ENCODE measurements around the gene TMCC2.
"Not testable (repeated sequence)": the region's sequence is repeated elsewhere in the genome, so short reads cannot be mapped to it uniquely, and the experiment has no call there.

TMCC2 gene

GRCh38 chr1:205294934-205295333 lies 67.2 kb downstream of the TMCC2 start:
- Histone ChIP-seq H3K4me1 (ENCODE audit: control insufficient read depth in 1 of 2, insufficient read depth in 2 of 2, low read length in 2 of 2) (peaks cover 55 to 60% of the 10 kb centered on the region in 2 experiments), H2AK5ac (ENCODE audit: low read length) (peak overlapping the region; percentile 95), H3K27ac (ENCODE audit: low read depth, low read length) (peak overlapping the region; percentile 99), H2AFZ (ENCODE audit: insufficient read depth, low read length, poor library complexity) (peak overlapping the region; percentile 43), H4K91ac (ENCODE audit: low read depth, low read length) (peak overlapping the region; percentile 99), H3K14ac (ENCODE audit: low read length) (peak overlapping the region; percentile 94), H4K8ac (ENCODE audit: low read depth, low read length) (peak overlapping the region; percentile 79), H3K9ac (ENCODE audit: low read length) (peak overlapping the region; percentile 48), H3K27me3 (ENCODE audit: insufficient read depth, low read length) (no peaks in the 10 kb centered on the region), H3K9me3 (ENCODE audit: insufficient read depth, low read depth, low read length) (no peaks in the 10 kb centered on the region), H3K79me1 (ENCODE audit: low read length) (peaks cover 60% of the 10 kb centered on the region), H3K36me3 (ENCODE audit: control insufficient read depth in 1 of 2, insufficient read depth in 2 of 2, low read length in 2 of 2) (no peaks in the 10 kb centered on the region), H3K23ac (ENCODE audit: low read length) (no peak overlapping the region), H3K18ac (ENCODE audit: low read length) (peak overlapping the region; percentile 92), H3K4ac (ENCODE audit: low read depth, low read length) (peak overlapping the region; percentile 97), H3K4me2 (ENCODE audit: low read length) (peak overlapping the region; percentile 44), H4K12ac (ENCODE audit: low read depth, low read length) (no peak overlapping the region), H2BK5ac (ENCODE audit: low read depth, low read length, poor library complexity) (peak overlapping the region; percentile 98), H3K4me3 (ENCODE audit: low read depth, low read length) (no peak overlapping the region), H2BK12ac (ENCODE audit: low read length) (peak overlapping the region; percentile 99), H2BK120ac (ENCODE audit: insufficient read depth, low read length, poor library complexity) (peak overlapping the region; percentile 100), H3K79me2 (ENCODE audit: control insufficient read depth, insufficient read depth, low read length, poor library complexity) (peaks cover 20% of the 10 kb centered on the region)
- peak; percentile 60 to 75 for DNase-seq
- no CpG with 5 or more reads among the region's 5 CpGs for WGBS (ENCODE audit: extremely low coverage, insufficient coverage, insufficient read length)

DNA sequence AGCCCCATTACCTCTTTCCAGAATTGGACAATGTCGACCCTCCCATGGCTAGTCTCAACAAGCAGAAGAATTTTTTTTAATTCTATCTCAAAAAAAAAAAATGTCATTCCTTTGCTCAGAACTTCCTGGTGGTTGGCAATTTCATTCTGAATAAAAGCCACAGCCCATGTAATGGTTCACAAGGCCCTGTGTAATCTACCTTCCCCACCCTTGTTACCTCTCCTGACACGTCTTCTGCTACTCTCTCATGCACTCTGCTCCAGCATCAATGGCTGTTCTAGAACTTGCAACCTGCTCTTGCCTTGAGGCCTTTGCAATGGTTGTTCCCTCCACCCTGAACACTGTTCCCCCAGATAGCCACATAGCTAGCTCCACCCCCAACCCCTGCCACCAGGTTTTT lies 68.4 kb downstream of the TMCC2 start:
- peak overlapping the region; percentile 57 for H3K18ac ChIP-seq (ENCODE audit: low read length)
- H3K36me3 ChIP-seq (ENCODE audit: control insufficient read depth in 1 of 2, insufficient read depth in 2 of 2, low read length in 2 of 2), result no peaks in the 10 kb centered on the region
- peak overlapping the region; percentile 93 for H3K14ac ChIP-seq (ENCODE audit: low read length)
- peak overlapping the region; percentile 48 for H3K4me2 ChIP-seq (ENCODE audit: low read length)
- peak overlapping the region; percentile 99 for H4K91ac ChIP-seq (ENCODE audit: low read depth, low read length)
- H2AK5ac ChIP-seq (ENCODE audit: low read length), result peak overlapping the region; percentile 91
- H3K79me1 ChIP-seq (ENCODE audit: low read length), result peaks cover 68% of the 10 kb centered on the region
- H3K9me3 ChIP-seq (ENCODE audit: insufficient read depth, low read depth, low read length), result no peaks in the 10 kb centered on the region
- no peak overlapping the region for H4K12ac ChIP-seq (ENCODE audit: low read depth, low read length)
- H2BK120ac ChIP-seq (ENCODE audit: insufficient read depth, low read length, poor library complexity), result peak overlapping the region; percentile 97
- H3K27me3 ChIP-seq (ENCODE audit: insufficient read depth, low read length), result no peaks in the 10 kb centered on the region
- no peak overlapping the region for H3K23ac ChIP-seq (ENCODE audit: low read length)
- no CpG with 5 or more reads among the region's 2 CpGs for WGBS (ENCODE audit: extremely low coverage, insufficient coverage, insufficient read length)
- no peak for DNase-seq
- H3K27ac ChIP-seq (ENCODE audit: low read depth, low read length), result peak overlapping the region; percentile 99
- peaks cover 57 to 68% of the 10 kb centered on the region in 2 experiments for H3K4me1 ChIP-seq (ENCODE audit: control insufficient read depth in 1 of 2, insufficient read depth in 2 of 2, low read length in 2 of 2)
- H4K8ac ChIP-seq (ENCODE audit: low read depth, low read length), result no peak overlapping the region
- H3K9ac ChIP-seq (ENCODE audit: low read length), result no peak overlapping the region
- H3K4me3 ChIP-seq (ENCODE audit: low read depth, low read length), result no peak overlapping the region
- H2AFZ ChIP-seq (ENCODE audit: insufficient read depth, low read length, poor library complexity), result no peak overlapping the region
- peak overlapping the region; percentile 60 for H3K4ac ChIP-seq (ENCODE audit: low read depth, low read length)
- peaks cover 20% of the 10 kb centered on the region for H3K79me2 ChIP-seq (ENCODE audit: control insufficient read depth, insufficient read depth, low read length, poor library complexity)
- H2BK12ac ChIP-seq (ENCODE audit: low read length), result peak overlapping the region; percentile 97
- H2BK5ac ChIP-seq (ENCODE audit: low read depth, low read length, poor library complexity), result peak overlapping the region; percentile 94

GRCh38 chr1:205297546-205298177 lies 69.9 kb downstream of the TMCC2 start:
- Histone ChIP-seq H2BK5ac (ENCODE audit: low read depth, low read length, poor library complexity) (peak overlapping the region; percentile 94), H3K14ac (ENCODE audit: low read length) (peak overlapping the region; percentile 49), H2BK12ac (ENCODE audit: low read length) (peak overlapping the region; percentile 70), H4K8ac (ENCODE audit: low read depth, low read length) (peak overlapping the region; percentile 55), H3K27ac (ENCODE audit: low read depth, low read length) (peak overlapping the region; percentile 99), H2AK5ac (ENCODE audit: low read length) (peak overlapping the region; percentile 12), H3K79me1 (ENCODE audit: low read length) (peaks cover 64% of the 10 kb centered on the region), H2BK120ac (ENCODE audit: insufficient read depth, low read length, poor library complexity) (peak overlapping the region; percentile 82), H3K18ac (ENCODE audit: low read length) (peak overlapping the region; percentile 44), H4K12ac (ENCODE audit: low read depth, low read length) (peak overlapping the region; percentile 28), H3K4me2 (ENCODE audit: low read length) (peak overlapping the region; percentile 15), H3K4me1 (ENCODE audit: control insufficient read depth in 1 of 2, insufficient read depth in 2 of 2, low read length in 2 of 2) (peaks cover 55 to 65% of the 10 kb centered on the region in 2 experiments), H3K79me2 (ENCODE audit: control insufficient read depth, insufficient read depth, low read length, poor library complexity) (peaks cover 17% of the 10 kb centered on the region), H4K91ac (ENCODE audit: low read depth, low read length) (peak overlapping the region; percentile 93), H3K4ac (ENCODE audit: low read depth, low read length) (peak overlapping the region; percentile 35)
- H3K36me3 ChIP-seq (ENCODE audit: control insufficient read depth in 1 of 2, insufficient read depth in 2 of 2, low read length in 2 of 2); H3K9ac ChIP-seq (ENCODE audit: low read length); H3K23ac ChIP-seq (ENCODE audit: low read length); H3K9me3 ChIP-seq (ENCODE audit: insufficient read depth, low read depth, low read length); H3K4me3 ChIP-seq (ENCODE audit: low read depth, low read length); H3K27me3 ChIP-seq (ENCODE audit: insufficient read depth, low read length); H2AFZ ChIP-seq (ENCODE audit: insufficient read depth, low read length, poor library complexity): not testable (repeated sequence)
- WGBS (ENCODE audit: extremely low coverage, insufficient coverage, insufficient read length), result no CpG with 5 or more reads among the region's 5 CpGs
- peak; percentile 83 to 85 for DNase-seq

- H4K12ac ChIP-seq (ENCODE audit: low read depth, low read length), result peak overlapping the region; percentile 49
- H3K79me2 ChIP-seq (ENCODE audit: control insufficient read depth, insufficient read depth, low read length, poor library complexity), result peaks cover 17% of the 10 kb centered on the region
- H3K4ac ChIP-seq (ENCODE audit: low read depth, low read length), result peak overlapping the region; percentile 95
- peak overlapping the region; percentile 88 for H4K8ac ChIP-seq (ENCODE audit: low read depth, low read length)
- H3K23ac ChIP-seq (ENCODE audit: low read length), result no peak overlapping the region
- H3K4me2 ChIP-seq (ENCODE audit: low read length), result peak overlapping the region; percentile 15
- H3K9me3 ChIP-seq (ENCODE audit: insufficient read depth, low read depth, low read length), result no peaks in the 10 kb centered on the region
- H3K4me3 ChIP-seq (ENCODE audit: low read depth, low read length), result no peak overlapping the region
- H2BK120ac ChIP-seq (ENCODE audit: insufficient read depth, low read length, poor library complexity), result peak overlapping the region; percentile 96
- peak overlapping the region; percentile 97 for H3K14ac ChIP-seq (ENCODE audit: low read length)
- peak; percentile 98 to 99 for DNase-seq
- peaks cover 10 to 12% of the 10 kb centered on the region in 2 experiments for H3K36me3 ChIP-seq (ENCODE audit: control insufficient read depth in 1 of 2, insufficient read depth in 2 of 2, low read length in 2 of 2)
- H4K91ac ChIP-seq (ENCODE audit: low read depth, low read length), result peak overlapping the region; percentile 98
- peaks cover 53 to 64% of the 10 kb centered on the region in 2 experiments for H3K4me1 ChIP-seq (ENCODE audit: control insufficient read depth in 1 of 2, insufficient read depth in 2 of 2, low read length in 2 of 2)
- no peaks in the 10 kb centered on the region for H3K27me3 ChIP-seq (ENCODE audit: insufficient read depth, low read length)
- peak overlapping the region; percentile 97 for H3K18ac ChIP-seq (ENCODE audit: low read length)
- peak overlapping the region; percentile 94 for H2BK5ac ChIP-seq (ENCODE audit: low read depth, low read length, poor library complexity)
- peaks cover 64% of the 10 kb centered on the region for H3K79me1 ChIP-seq (ENCODE audit: low read length)
- H3K9ac ChIP-seq (ENCODE audit: low read length), result no peak overlapping the region
- peak overlapping the region; percentile 69 for H2AFZ ChIP-seq (ENCODE audit: insufficient read depth, low read length, poor library complexity)
- H2AK5ac ChIP-seq (ENCODE audit: low read length), result peak overlapping the region; percentile 81
- H3K27ac ChIP-seq (ENCODE audit: low read depth, low read length), result peak overlapping the region; percentile 99
- H2BK12ac ChIP-seq (ENCODE audit: low read length), result peak overlapping the region; percentile 97
- whole genome bisulfite sequencing (ENCODE audit: extremely low coverage, insufficient coverage, insufficient read length), result no CpG with 5 or more reads among the region's 9 CpGs
These were observed 70.6 kb downstream of the TMCC2 start for GRCh38 chr1:205298191-205298994.
